GM23338 (cell line): ENCODE measurements around the gene MAST4. TPM values are rescaled to one million over a fixed set of nuclear protein-coding genes. Genes with fewer than 3 reads are reported as not detected.

Source experiments
- ATAC-seq: fragments of 200-7000 bp; cut with Tn5 transposase; 3 replicates; pipeline ENCODE4 v1.9.1; 2020
- DNase-seq: peaks from one replicate; pipeline ENCODE4 v3.0.0-alpha.2; 2015; ENCODE audit warnings: low spot score
- H2AFZ ChIP-seq: fragments of 200-600 bp; sonication (generic); 2 replicates; pipeline ENCODE4 v1.8.0; 2016; ENCODE audit warnings: antibody characterized with exemption, mild to moderate bottlenecking, moderate library complexity
- H3F3A ChIP-seq: fragments of 200-600 bp; sonication (generic); replicated peaks from 2 replicates; pipeline ENCODE4 v1.8.0; 2017; ENCODE audit warnings: antibody characterized with exemption, mixed run types, low read depth
- H3K27ac ChIP-seq: fragments of 200-600 bp; sonication (generic); 2 replicates; pipeline ENCODE4 v1.6.1; 2016; ENCODE audit warnings: low read depth
- H3K27me3 ChIP-seq: fragments of 200-600 bp; sonication (generic); 2 replicates; pipeline ENCODE4 v1.8.0; 2016; ENCODE audit warnings: mild to moderate bottlenecking, mixed run types, moderate library complexity; ENCODE audit not compliant: insufficient read depth
- H3K36me3 ChIP-seq: fragments of 200-600 bp; sonication (generic); 2 replicates; pipeline ENCODE4 v1.8.0; 2016; ENCODE audit warnings: mild to moderate bottlenecking; ENCODE audit not compliant: insufficient read depth
- H3K4me1 ChIP-seq: fragments of 200-600 bp; sonication (generic); 2 replicates; pipeline ENCODE4 v1.8.0; 2016; ENCODE audit warnings: mild to moderate bottlenecking, moderate library complexity; ENCODE audit not compliant: insufficient read depth
- H3K4me2 ChIP-seq: fragments of 200-600 bp; sonication (generic); 2 replicates; pipeline ENCODE4 v1.7.1; 2017; ENCODE audit warnings: mixed run types
- H3K4me3 ChIP-seq: fragments of 200-600 bp; sonication (generic); 2 replicates; pipeline ENCODE4 v1.6.1; 2016; ENCODE audit warnings: mixed run types
- H3K79me2 ChIP-seq: fragments of 200-600 bp; sonication (generic); replicated peaks from 2 replicates; pipeline ENCODE4 v1.8.0; 2017; ENCODE audit warnings: mild to moderate bottlenecking; ENCODE audit not compliant: insufficient read depth
- H3K9me2 ChIP-seq: fragments of 200-600 bp; sonication (generic); 2 replicates; pipeline ENCODE4 v1.8.0; 2017; ENCODE audit not compliant: insufficient read depth
- H4K20me1 ChIP-seq: fragments of 200-600 bp; sonication (generic); replicated peaks from 2 replicates; pipeline ENCODE4 v1.8.0; 2017; ENCODE audit warnings: mild to moderate bottlenecking; ENCODE audit not compliant: insufficient read depth
- H3K27ac Mint-ChIP-seq: 2 replicates; pipeline ENCODE4 v1.8.0; 2020; ENCODE audit warnings: inconsistent platforms, mild to moderate bottlenecking, moderate library complexity, mixed read lengths
- H3K27me3 Mint-ChIP-seq: 3 replicates; pipeline ENCODE4 v1.8.0; 2022; ENCODE audit warnings: low read depth, mild to moderate bottlenecking, moderate library complexity, mixed read lengths, inconsistent platforms; ENCODE audit not compliant: insufficient read depth, poor library complexity
- H3K36me3 Mint-ChIP-seq: 3 replicates; pipeline ENCODE4 v1.8.0; 2021; ENCODE audit warnings: low read depth, mild to moderate bottlenecking, inconsistent platforms, moderate library complexity, mixed read lengths
- H3K4me1 Mint-ChIP-seq: 3 replicates; pipeline ENCODE4 v1.8.0; 2020; ENCODE audit warnings: mild to moderate bottlenecking, inconsistent platforms, mixed read lengths
- H3K4me3 Mint-ChIP-seq: 3 replicates; pipeline ENCODE4 v1.8.0; 2021; ENCODE audit warnings: moderate library complexity, mild to moderate bottlenecking, inconsistent platforms, mixed read lengths
- H3K9me3 Mint-ChIP-seq: 3 replicates; pipeline ENCODE4 v1.8.0; 2020; ENCODE audit warnings: moderate library complexity, mild to moderate bottlenecking, inconsistent platforms, mixed read lengths
- CREB1 ChIP-seq: fragments of 250-450 bp; sonication (Bioruptor Pico); IDR thresholded peaks from 2 replicates; pipeline ENCODE4 v1.5.0; 2020; ENCODE audit warnings: low read depth, mild to moderate bottlenecking, moderate library complexity
- CTCF ChIP-seq, 2 experiments: fragments of 200-600 bp in 1 of 2; sonication (generic) in 1 of 2; conservative IDR thresholded peaks; 2 replicates each; pipeline versions ENCODE4 v1.5.1 to v1.6.1; 2016 to 2017; ENCODE audit warnings: antibody characterized with exemption in 2 of 2, low read depth in 2 of 2, mild to moderate bottlenecking in 2 of 2, moderate library complexity in 1 of 2
- ETS1 ChIP-seq: IDR thresholded peaks from 2 replicates; pipeline ENCODE4 v1.6.1; 2016; ENCODE audit warnings: antibody characterized with exemption
- EZH2phosphoT487 ChIP-seq: fragments of 200-600 bp; sonication (generic); IDR thresholded peaks from one replicate; pipeline ENCODE4 v1.8.1; 2018; ENCODE audit warnings: antibody characterized with exemption; ENCODE audit not compliant: unreplicated experiment
- JUNB ChIP-seq: IDR thresholded peaks from one replicate; pipeline ENCODE4 v1.6.1; 2016; ENCODE audit warnings: antibody characterized with exemption; ENCODE audit not compliant: unreplicated experiment
- POLR2AphosphoS5 ChIP-seq: IDR thresholded peaks from 2 replicates; pipeline ENCODE4 v1.6.1; 2016; ENCODE audit warnings: antibody characterized with exemption, low read depth
- REST ChIP-seq: IDR thresholded peaks from one replicate; pipeline ENCODE4 v1.6.1; 2018; ENCODE audit warnings: antibody characterized with exemption; ENCODE audit not compliant: unreplicated experiment
- STAT1 ChIP-seq: IDR thresholded peaks from one replicate; pipeline ENCODE4 v1.6.1; 2016; ENCODE audit warnings: antibody characterized with exemption; ENCODE audit not compliant: unreplicated experiment
- ZNF114 ChIP-seq: fragments of 250-450 bp; sonication (Bioruptor Pico); IDR thresholded peaks from 2 replicates; pipeline ENCODE4 v1.5.0; 2020; ENCODE audit warnings: mild to moderate bottlenecking, moderate library complexity
- ZNF462 ChIP-seq: fragments of 250-450 bp; sonication (Bioruptor Pico); IDR thresholded peaks from 2 replicates; pipeline ENCODE4 v1.5.0; 2020; ENCODE audit warnings: mild to moderate bottlenecking, moderate library complexity
- polyA plus RNA-seq: library from polyadenylated mRNA; unstranded; fragments of >200 nt; fragmentation: Nextera tagmentation; extraction: Ambion mirVana; gene quantifications from 2 replicates; pipeline ENCODE4 v1.2.1, GENCODE V29; 2016
- total RNA-seq: library from RNA; depleted of rRNA; stranded (reverse); fragments of >200 nt; shearing (Covaris generic); gene quantifications from 2 replicates; pipeline ENCODE4 v1.2.3, GENCODE V29; 2014

MAST4 gene
- total and polyA plus RNA-seq, 2 experiments from 2014 or later: 3.6 to 8.5 TPM

GRCh38 chr5:66840511-66841013 is 244.4 kb downstream of the MAST4 start:
- H3K27me3 ChIP-seq: no peaks in the 10 kb centered on the region
- H3K9me2 ChIP-seq: no peaks in the 10 kb centered on the region
- H3F3A ChIP-seq: no peaks in the 10 kb centered on the region
- peaks cover 35% of the 10 kb centered on the region for H3K4me1 ChIP-seq
- H3K27me3 Mint-ChIP-seq: no peaks in the 10 kb centered on the region
- H3K79me2 ChIP-seq: no peaks in the 10 kb centered on the region
- H3K27ac ChIP-seq: no peak overlapping the region
- no peak overlapping the region for H3K4me3 Mint-ChIP-seq
- no peaks in the 10 kb centered on the region for H3K36me3 ChIP-seq
- no peak for TF ChIP-seq JUNB
- no peaks in the 10 kb centered on the region for H4K20me1 ChIP-seq
- peaks cover 35% of the 10 kb centered on the region for H3K4me1 Mint-ChIP-seq
- no peaks in the 10 kb centered on the region for H3K9me3 Mint-ChIP-seq
- no peak overlapping the region for H3K4me3 ChIP-seq
- H3K27ac Mint-ChIP-seq: no peak overlapping the region
- no peak for DNase-seq
- no peak for ATAC-seq
- no peaks in the 10 kb centered on the region for H3K36me3 Mint-ChIP-seq
- H3K4me2 ChIP-seq: no peak overlapping the region
- no peak overlapping the region for H2AFZ ChIP-seq

- H3K4me1 Mint-ChIP-seq: peaks cover 35% of the 10 kb centered on the region
- H3K9me2 ChIP-seq: no peaks in the 10 kb centered on the region
- no peaks in the 10 kb centered on the region for H3K9me3 Mint-ChIP-seq
- DNase-seq (no peak), ATAC-seq (no peak)
- H3K27ac Mint-ChIP-seq: no peak overlapping the region
- no peaks in the 10 kb centered on the region for H3K36me3 ChIP-seq
- no peaks in the 10 kb centered on the region for H3K36me3 Mint-ChIP-seq
- H3F3A ChIP-seq: no peaks in the 10 kb centered on the region
- peak overlapping the region; percentile 31 for H3K4me2 ChIP-seq
- peaks cover 35% of the 10 kb centered on the region for H3K4me1 ChIP-seq
- no peak overlapping the region for H3K4me3 Mint-ChIP-seq
- no peaks in the 10 kb centered on the region for H3K27me3 ChIP-seq
- no peak overlapping the region for H3K4me3 ChIP-seq
- no peak overlapping the region for H2AFZ ChIP-seq
- H4K20me1 ChIP-seq: no peaks in the 10 kb centered on the region
- H3K27ac ChIP-seq: no peak overlapping the region
- H3K79me2 ChIP-seq: no peaks in the 10 kb centered on the region
- H3K27me3 Mint-ChIP-seq: no peaks in the 10 kb centered on the region
- TF ChIP-seq JUNB: no peak
- no peak for TF ChIP-seq POLR2AphosphoS5
- no peak for TF ChIP-seq CTCF (conservative IDR thresholded peaks at IDR 0.05; ENCODE audit: low read depth in 2 of 2)
- no peak for TF ChIP-seq ETS1
- TF ChIP-seq STAT1: no peak
- TF ChIP-seq ZNF114 (CRISPR knock-in tag): no peak
- no peak for TF ChIP-seq ZNF462 (CRISPR knock-in tag)
- TF ChIP-seq EZH2phosphoT487: no peak
- no peak for TF ChIP-seq REST
- no peak for TF ChIP-seq CREB1
Measured at GRCh38 chr5:66841264-66841663, 245.1 kb downstream of the MAST4 start.
